MM.1S (cell line): Measurements from ENCODE around the gene MDFI.

Experiments used
- DNase-seq: peaks from one replicate; pipeline ENCODE4 v3.0.0-alpha.2; 2015
- H2AFZ ChIP-seq: fragments of 300-600 bp; sonication (generic); 2 replicates; pipeline ENCODE4 v1.6.0; 2016; ENCODE audit warnings: antibody characterized with exemption, low read length
- H3F3A ChIP-seq: fragments of 300-600 bp; sonication (generic); 2 replicates; pipeline ENCODE4 v1.6.1; 2016; ENCODE audit warnings: mild to moderate bottlenecking, antibody characterized with exemption, low read length, moderate library complexity, mixed read lengths; ENCODE audit not compliant: insufficient read depth
- H3K27ac ChIP-seq: fragments of 300-600 bp; sonication (generic); 2 replicates; pipeline ENCODE4 v1.5.1; 2016; ENCODE audit warnings: mild to moderate bottlenecking, low read length
- H3K27me3 ChIP-seq: fragments of 300-600 bp; sonication (generic); replicated peaks from 2 replicates; pipeline ENCODE4 v1.6.0; 2016; ENCODE audit warnings: low read length; ENCODE audit not compliant: insufficient read depth
- H3K36me3 ChIP-seq: fragments of 300-600 bp; sonication (generic); replicated peaks from 2 replicates; pipeline ENCODE4 v1.6.1; 2016; ENCODE audit warnings: mild to moderate bottlenecking, low read length, mixed read lengths; ENCODE audit not compliant: insufficient read depth
- H3K4me1 ChIP-seq: fragments of 300-600 bp; sonication (generic); 2 replicates; pipeline ENCODE4 v1.6.1; 2016; ENCODE audit warnings: low read length, mixed read lengths
- H3K4me2 ChIP-seq: fragments of 300-600 bp; sonication (generic); 2 replicates; pipeline ENCODE4 v1.6.0; 2016; ENCODE audit warnings: low read depth, low read length
- H3K4me3 ChIP-seq: fragments of 300-600 bp; sonication (generic); 2 replicates; pipeline ENCODE4 v1.5.1; 2016; ENCODE audit warnings: low read length, mixed read lengths
- H3K79me2 ChIP-seq: fragments of 300-600 bp; sonication (generic); 2 replicates; pipeline ENCODE4 v1.6.1; 2016; ENCODE audit warnings: mixed run types, low read length, mixed read lengths
- H3K9ac ChIP-seq: fragments of 300-600 bp; sonication (generic); 2 replicates; pipeline ENCODE4 v1.6.1; 2016; ENCODE audit warnings: low read length, mixed read lengths
- H3K9me2 ChIP-seq: fragments of 300-600 bp; sonication (generic); replicated peaks from 2 replicates; pipeline ENCODE4 v1.6.1; 2016; ENCODE audit warnings: mild to moderate bottlenecking, low read length, mixed read lengths; ENCODE audit not compliant: insufficient read depth
- H3K9me3 ChIP-seq: fragments of 300-600 bp; sonication (generic); replicated peaks from 2 replicates; pipeline ENCODE4 v1.6.1; 2016; ENCODE audit warnings: mild to moderate bottlenecking, low read length, mixed read lengths; ENCODE audit not compliant: insufficient read depth
- H4K20me1 ChIP-seq: fragments of 300-600 bp; sonication (generic); 2 replicates; pipeline ENCODE4 v1.6.1; 2016; ENCODE audit warnings: mild to moderate bottlenecking, low read length, moderate library complexity, mixed read lengths; ENCODE audit not compliant: insufficient read depth
- CTCF ChIP-seq: fragments of 300-600 bp; sonication (generic); IDR thresholded peaks from 2 replicates; pipeline ENCODE4 v1.5.1; 2016; ENCODE audit warnings: antibody characterized with exemption, low read length, mixed read lengths
- EZH2 ChIP-seq: fragments of 300-600 bp; sonication (generic); optimal IDR thresholded peaks from 2 replicates; pipeline ENCODE3; 2017; ENCODE audit warnings: low read depth, mild to moderate bottlenecking, antibody characterized with exemption, low read length, mixed read lengths
- EZH2phosphoT487 ChIP-seq: fragments of 300-600 bp; sonication (generic); IDR thresholded peaks from 2 replicates; pipeline ENCODE4 v1.6.1; 2018; ENCODE audit warnings: antibody characterized with exemption, low read length

Gene MDFI

GRCh38 chr6:41683523-41684310 is 45.4 kb downstream of the MDFI start:
- peak; percentile 42 for DNase-seq

GRCh38 chr6:41684311-41685180 is 46.3 kb downstream of the MDFI start:
- Histone ChIP-seq H3K9me3 (no peaks in the 10 kb centered on the region), H3F3A (no peaks in the 10 kb centered on the region), H3K9me2 (no peaks in the 10 kb centered on the region), H3K27me3 (peaks cover 4% of the 10 kb centered on the region; the same call in 1 of the 2 replicates), H3K79me2 (no peaks in the 10 kb centered on the region), H3K36me3 (no peaks in the 10 kb centered on the region), H2AFZ (no peak overlapping the region), H3K27ac (no peak overlapping the region), H3K4me1 (0 out of 2 replicates have a peak, but pooled peaks cover 3% of the 10 kb centered on the region), H4K20me1 (no peaks in the 10 kb centered on the region), H3K9ac (no peak overlapping the region), H3K4me2 (no peak overlapping the region), H3K4me3 (no peak overlapping the region)
- no peak for DNase-seq
- TF ChIP-seq CTCF = no peak
- TF ChIP-seq EZH2 = no peak
- no peak for TF ChIP-seq EZH2phosphoT487

More at GRCh38 chr6:41683523-41684310, 45.4 kb downstream of the MDFI start:
- no peaks in the 10 kb centered on the region for H3K9me2 ChIP-seq
- no peaks in the 10 kb centered on the region for H4K20me1 ChIP-seq
- H3K27ac ChIP-seq = no peak overlapping the region
- no peak overlapping the region for H3K9ac ChIP-seq
- peaks cover 4% of the 10 kb centered on the region for H3K27me3 ChIP-seq
- H3K79me2 ChIP-seq = no peaks in the 10 kb centered on the region
- TF ChIP-seq CTCF (peak; percentile 81), EZH2 (no peak), EZH2phosphoT487 (no peak)
- H3K9me3 ChIP-seq = no peaks in the 10 kb centered on the region
- H3K36me3 ChIP-seq = no peaks in the 10 kb centered on the region
- H3K4me3 ChIP-seq = no peak overlapping the region
- H2AFZ ChIP-seq = no peak overlapping the region
- no peak overlapping the region for H3K4me2 ChIP-seq
- no peaks in the 10 kb centered on the region for H3F3A ChIP-seq
- H3K4me1 ChIP-seq = 0 out of 2 replicates have a peak, but pooled peaks cover 3% of the 10 kb centered on the region

GRCh38 chr6:41685641-41686380 is 47.5 kb downstream of the MDFI start:
- Histone ChIP-seq H3K9ac (no peak overlapping the region), H3K9me2 (no peaks in the 10 kb centered on the region), H3K27me3 (no peaks in the 10 kb centered on the region), H3K79me2 (no peaks in the 10 kb centered on the region), H4K20me1 (no peaks in the 10 kb centered on the region), H3F3A (no peaks in the 10 kb centered on the region), H3K9me3 (no peaks in the 10 kb centered on the region), H3K36me3 (no peaks in the 10 kb centered on the region), H2AFZ (no peak overlapping the region), H3K27ac (no peak overlapping the region), H3K4me1 (0 out of 2 replicates have a peak, but pooled peaks cover 3% of the 10 kb centered on the region), H3K4me3 (no peak overlapping the region), H3K4me2 (no peak overlapping the region)
- no peak for DNase-seq
- TF ChIP-seq EZH2phosphoT487 = no peak
- TF ChIP-seq CTCF = no peak
- no peak for TF ChIP-seq EZH2
